ENCODE results near the gene MS4A14.

DNA sequence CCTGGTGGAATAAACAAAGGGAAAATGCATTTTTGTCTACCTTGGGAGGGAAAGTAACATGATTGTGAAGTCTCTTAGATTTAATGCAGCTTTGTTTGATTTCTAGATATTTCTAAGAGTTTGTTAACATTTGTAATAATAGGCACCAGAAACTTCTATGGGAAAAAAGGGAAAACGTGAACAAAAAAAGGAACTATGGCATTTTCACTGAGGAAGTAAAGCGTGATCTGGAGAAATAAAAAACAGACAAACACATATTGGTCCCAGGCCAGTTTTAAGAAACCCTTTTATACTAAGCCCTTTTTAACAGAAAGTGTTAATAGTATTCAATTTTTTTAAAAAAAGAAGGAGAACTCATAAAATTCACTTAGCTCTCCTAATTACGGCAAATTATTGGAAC lies 24.9 kb upstream of the MS4A14 start:
- TF ChIP-seq POLR2AphosphoS5 (IDR thresholded peaks at IDR 0.05) = no peak
- TF ChIP-seq, protein P1, sequence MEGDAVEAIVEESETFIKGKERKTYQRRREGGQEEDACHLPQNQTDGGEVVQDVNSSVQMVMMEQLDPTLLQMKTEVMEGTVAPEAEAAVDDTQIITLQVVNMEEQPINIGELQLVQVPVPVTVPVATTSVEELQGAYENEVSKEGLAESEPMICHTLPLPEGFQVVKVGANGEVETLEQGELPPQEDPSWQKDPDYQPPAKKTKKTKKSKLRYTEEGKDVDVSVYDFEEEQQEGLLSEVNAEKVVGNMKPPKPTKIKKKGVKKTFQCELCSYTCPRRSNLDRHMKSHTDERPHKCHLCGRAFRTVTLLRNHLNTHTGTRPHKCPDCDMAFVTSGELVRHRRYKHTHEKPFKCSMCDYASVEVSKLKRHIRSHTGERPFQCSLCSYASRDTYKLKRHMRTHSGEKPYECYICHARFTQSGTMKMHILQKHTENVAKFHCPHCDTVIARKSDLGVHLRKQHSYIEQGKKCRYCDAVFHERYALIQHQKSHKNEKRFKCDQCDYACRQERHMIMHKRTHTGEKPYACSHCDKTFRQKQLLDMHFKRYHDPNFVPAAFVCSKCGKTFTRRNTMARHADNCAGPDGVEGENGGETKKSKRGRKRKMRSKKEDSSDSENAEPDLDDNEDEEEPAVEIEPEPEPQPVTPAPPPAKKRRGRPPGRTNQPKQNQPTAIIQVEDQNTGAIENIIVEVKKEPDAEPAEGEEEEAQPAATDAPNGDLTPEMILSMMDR (IDR thresholded peaks at IDR 0.05) = no peak

Data from stomach (tissue), 4 donors.